ENCODE results near the gene OLIG2.

OLIG2 gene

GRCh38 chr21:33064623-33065390, 39.1 kb downstream of the OLIG2 start:
- no peak for DNase-seq (ENCODE audit: low read depth in 2 of 2)

- DNase-seq (ENCODE audit: low read depth in 2 of 2): no peak
Observed at GRCh38 chr21:33067043-33067442, 41.3 kb downstream of the OLIG2 start.

GRCh38 chr21:33067457-33067856, 41.7 kb downstream of the OLIG2 start:
- DNase-seq (ENCODE audit: low read depth in 2 of 2): no peak

- no peak for DNase-seq (ENCODE audit: low read depth in 2 of 2)
Observed at GRCh38 chr21:33069243-33069642, 43.5 kb downstream of the OLIG2 start.

- DNase-seq (ENCODE audit: low read depth in 2 of 2): no peak
Observed at GRCh38 chr21:33069645-33069993, 43.9 kb downstream of the OLIG2 start.

GRCh38 chr21:33069994-33070743, 44.4 kb downstream of the OLIG2 start, which contains the start of gene OLIG1:
Gene OLIG1, plus strand, starts transcription at chr21:33070141. Its CDS starts 106 bp downstream, at chr21:33070247.
- DNase-seq (ENCODE audit: low read depth in 2 of 2): no peak

GRCh38 chr21:33070744-33070997, 44.9 kb downstream of the OLIG2 start:
- no peak for DNase-seq (ENCODE audit: low read depth in 2 of 2)

- no peak for DNase-seq (ENCODE audit: low read depth in 2 of 2)
Observed at GRCh38 chr21:33070998-33071769, 45.4 kb downstream of the OLIG2 start.

GRCh38 chr21:33071770-33072306, 46.1 kb downstream of the OLIG2 start:
- no peak for DNase-seq (ENCODE audit: low read depth in 2 of 2)

GRCh38 chr21:33073636-33074035, 47.9 kb downstream of the OLIG2 start:
- no peak for DNase-seq (ENCODE audit: low read depth in 2 of 2)

GRCh38 chr21:33075128-33075527, 49.4 kb downstream of the OLIG2 start:
- no peak for DNase-seq (ENCODE audit: low read depth in 2 of 2)

- DNase-seq (ENCODE audit: low read depth in 2 of 2): no peak
Observed at GRCh38 chr21:33075596-33076195, 50.0 kb downstream of the OLIG2 start.

- no peak for DNase-seq (ENCODE audit: low read depth in 2 of 2)
Observed at GRCh38 chr21:33076600-33077329, 51.0 kb downstream of the OLIG2 start.
